ENCODE measurements around the gene PLEKHG5. TPM values are rescaled to one million over a fixed set of nuclear protein-coding genes. Genes with fewer than 3 reads are reported as not detected.

PLEKHG5 gene
- total RNA-seq, 3 donors from 2014 or later = 7.0 to 12.0 (median 11.8) TPM

- Histone ChIP-seq H3K27me3 (no peaks in the 10 kb centered on the region), H3K27ac (no peak overlapping the region), H3K4me1 (no peaks in the 10 kb centered on the region), H3K4me3 (no peak overlapping the region), H3K9me3 (no peaks in the 10 kb centered on the region), H3K36me3 (no peaks in the 10 kb centered on the region)
- TF ChIP-seq POLR2A (IDR thresholded peaks at IDR 0.05) (no peak), POLR2AphosphoS5 (IDR thresholded peaks at IDR 0.05) (no peak)
- TF ChIP-seq, protein P1, sequence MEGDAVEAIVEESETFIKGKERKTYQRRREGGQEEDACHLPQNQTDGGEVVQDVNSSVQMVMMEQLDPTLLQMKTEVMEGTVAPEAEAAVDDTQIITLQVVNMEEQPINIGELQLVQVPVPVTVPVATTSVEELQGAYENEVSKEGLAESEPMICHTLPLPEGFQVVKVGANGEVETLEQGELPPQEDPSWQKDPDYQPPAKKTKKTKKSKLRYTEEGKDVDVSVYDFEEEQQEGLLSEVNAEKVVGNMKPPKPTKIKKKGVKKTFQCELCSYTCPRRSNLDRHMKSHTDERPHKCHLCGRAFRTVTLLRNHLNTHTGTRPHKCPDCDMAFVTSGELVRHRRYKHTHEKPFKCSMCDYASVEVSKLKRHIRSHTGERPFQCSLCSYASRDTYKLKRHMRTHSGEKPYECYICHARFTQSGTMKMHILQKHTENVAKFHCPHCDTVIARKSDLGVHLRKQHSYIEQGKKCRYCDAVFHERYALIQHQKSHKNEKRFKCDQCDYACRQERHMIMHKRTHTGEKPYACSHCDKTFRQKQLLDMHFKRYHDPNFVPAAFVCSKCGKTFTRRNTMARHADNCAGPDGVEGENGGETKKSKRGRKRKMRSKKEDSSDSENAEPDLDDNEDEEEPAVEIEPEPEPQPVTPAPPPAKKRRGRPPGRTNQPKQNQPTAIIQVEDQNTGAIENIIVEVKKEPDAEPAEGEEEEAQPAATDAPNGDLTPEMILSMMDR (IDR thresholded peaks at IDR 0.05) = no peak
- no peak for DNase-seq (ENCODE audit: low spot score in 2 of 2)
- intact Hi-C loops (cut with DNase I; ENCODE audit: low total_unique reads) = loop anchor here (10.0 kb wide), 1 partner anchor 50 kb away; no protein-coding TSS in a partner anchor
Observed at GRCh38 chr1:6534248-6534822, 42.9 kb upstream of the PLEKHG5 start.

DNA sequence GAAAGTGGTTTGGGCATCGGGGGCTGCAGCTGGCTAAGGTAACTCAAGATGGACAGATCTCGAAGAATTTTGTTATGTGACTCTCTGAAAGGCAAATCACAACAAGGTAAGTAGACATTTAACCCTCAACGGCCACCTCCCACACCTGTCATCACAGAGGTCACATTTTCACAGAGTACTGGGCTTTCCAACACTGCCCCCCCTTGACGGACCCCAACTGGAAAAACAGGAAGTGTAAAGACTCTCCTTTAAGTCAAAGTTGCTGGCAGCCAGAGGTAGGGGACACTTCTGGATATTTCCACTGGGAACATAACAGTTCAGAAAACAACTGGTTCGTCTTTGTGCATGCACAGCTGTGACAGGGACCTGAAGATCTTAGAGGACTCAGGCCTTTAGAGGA lies 40.5 kb upstream of the PLEKHG5 start:
- DNase-seq (ENCODE audit: low spot score in 2 of 2) = no peak

DNA sequence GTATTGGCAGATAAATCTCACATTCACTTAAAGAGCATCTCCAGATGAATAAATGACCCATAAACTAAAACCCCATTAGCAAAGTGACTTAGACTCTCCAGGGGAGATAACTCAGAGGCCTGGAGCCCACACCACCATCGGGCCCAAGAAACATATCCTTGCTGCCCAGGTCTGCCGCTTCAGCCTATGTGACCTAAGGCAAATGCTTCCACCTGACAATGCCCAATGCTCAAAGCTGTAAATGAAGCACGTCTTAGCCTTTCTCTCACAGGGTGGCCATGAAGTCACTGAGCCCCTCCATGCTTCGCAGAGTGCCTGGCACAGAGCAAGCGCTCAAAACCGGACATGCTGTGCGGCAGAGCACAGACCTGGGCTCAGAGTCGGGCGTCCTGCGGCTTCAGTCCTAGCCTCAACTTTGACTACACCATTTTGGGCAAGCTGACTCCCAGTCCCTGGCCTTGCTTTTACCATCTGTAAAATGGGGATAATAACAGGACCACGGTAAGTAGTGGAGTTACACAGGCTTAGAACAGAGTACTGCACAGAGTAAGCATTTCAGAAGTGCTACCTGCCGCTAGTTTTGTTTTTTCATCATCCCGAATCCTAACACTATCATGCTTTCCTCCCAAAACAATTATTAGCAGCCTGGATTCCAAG lies 39.2 kb upstream of the PLEKHG5 start:
- no peaks in the 10 kb centered on the region for H3K9me3 ChIP-seq
- no peaks in the 10 kb centered on the region for H3K27me3 ChIP-seq
- no peak overlapping the region for H3K4me3 ChIP-seq
- intact Hi-C loops (cut with DNase I; ENCODE audit: low total_unique reads) = loop anchor here (10.0 kb wide), 1 partner anchor 46 kb away; no protein-coding TSS in a partner anchor
- H3K27ac ChIP-seq = no peak overlapping the region
- no peak for DNase-seq (ENCODE audit: low spot score in 2 of 2)
- TF ChIP-seq POLR2A (IDR thresholded peaks at IDR 0.05) = no peak
- no peak for TF ChIP-seq POLR2AphosphoS5 (IDR thresholded peaks at IDR 0.05)
- TF ChIP-seq, protein P1 (IDR thresholded peaks at IDR 0.05) = no peak
- no peaks in the 10 kb centered on the region for H3K36me3 ChIP-seq
- H3K4me1 ChIP-seq = no peaks in the 10 kb centered on the region

More for the DNA sequence above, 40.5 kb upstream of the PLEKHG5 start:
- intact Hi-C loops (cut with DNase I; ENCODE audit: low total_unique reads) = loop anchor here (10.0 kb wide), 1 partner anchor 47 kb away; no protein-coding TSS in a partner anchor
- H3K4me3 ChIP-seq = no peak overlapping the region
- no peaks in the 10 kb centered on the region for H3K27me3 ChIP-seq
- no peaks in the 10 kb centered on the region for H3K4me1 ChIP-seq
- no peaks in the 10 kb centered on the region for H3K36me3 ChIP-seq
- H3K27ac ChIP-seq = no peak overlapping the region
- no peaks in the 10 kb centered on the region for H3K9me3 ChIP-seq
- TF ChIP-seq POLR2A (IDR thresholded peaks at IDR 0.05) = no peak
- TF ChIP-seq, protein P1 (IDR thresholded peaks at IDR 0.05) = no peak
- TF ChIP-seq POLR2AphosphoS5 (IDR thresholded peaks at IDR 0.05) = no peak

DNA sequence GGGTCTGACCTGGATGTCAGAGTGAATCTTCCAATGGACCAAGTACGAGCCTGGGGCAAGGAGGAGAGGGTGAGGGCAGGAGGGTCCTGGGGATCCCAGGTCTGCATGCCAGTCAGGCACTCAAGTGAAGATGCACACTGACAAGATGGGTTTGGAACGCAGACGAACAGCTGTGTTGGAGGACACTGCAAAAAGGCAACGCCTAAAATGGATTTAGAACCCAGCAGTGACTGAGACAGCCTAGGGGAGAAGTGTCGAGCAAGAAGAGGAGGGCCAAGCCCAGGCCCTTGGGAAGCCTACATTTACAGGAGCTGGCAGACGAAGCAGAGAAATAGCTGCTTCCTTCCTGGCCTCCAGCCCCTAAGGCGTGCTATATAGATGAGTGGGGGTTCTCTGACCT lies 37.0 kb upstream of the PLEKHG5 start:
- H3K4me1 ChIP-seq = no peaks in the 10 kb centered on the region
- no peak overlapping the region for H3K4me3 ChIP-seq
- no peaks in the 10 kb centered on the region for H3K9me3 ChIP-seq
- no peaks in the 10 kb centered on the region for H3K27me3 ChIP-seq
- intact Hi-C loops (cut with DNase I; ENCODE audit: low total_unique reads) = no loop called here
- H3K27ac ChIP-seq = no peak overlapping the region
- no peak for DNase-seq (ENCODE audit: low spot score in 2 of 2)
- no peaks in the 10 kb centered on the region for H3K36me3 ChIP-seq
- no peak for TF ChIP-seq POLR2AphosphoS5 (IDR thresholded peaks at IDR 0.05)
- TF ChIP-seq POLR2A (IDR thresholded peaks at IDR 0.05) = no peak
- TF ChIP-seq, protein P1 (IDR thresholded peaks at IDR 0.05) = no peak

DNA sequence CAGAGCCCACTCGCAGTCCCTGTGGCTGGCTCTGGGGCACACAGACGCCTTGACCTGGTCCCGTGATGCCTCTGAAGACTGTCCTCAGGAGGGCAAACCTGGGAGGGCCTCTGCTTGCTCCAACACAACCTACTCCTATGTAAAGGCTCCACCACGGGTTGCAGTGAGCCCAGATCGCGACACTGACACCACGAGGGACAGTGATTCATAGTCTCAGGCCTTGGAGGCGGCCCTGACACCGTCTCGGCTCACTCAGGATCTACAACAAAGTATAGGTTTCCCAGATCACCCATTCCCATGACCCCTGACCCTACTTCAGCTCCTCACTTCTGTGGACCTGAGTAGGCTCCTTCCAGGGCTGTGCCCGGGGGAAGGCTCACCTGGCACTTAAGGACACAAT lies 34.8 kb upstream of the PLEKHG5 start:
- Histone ChIP-seq H3K4me1 (no peaks in the 10 kb centered on the region), H3K27me3 (no peaks in the 10 kb centered on the region), H3K9me3 (no peaks in the 10 kb centered on the region), H3K4me3 (no peak overlapping the region), H3K27ac (no peak overlapping the region), H3K36me3 (no peaks in the 10 kb centered on the region)
- intact Hi-C loops (cut with DNase I; ENCODE audit: low total_unique reads) = no loop called here
- TF ChIP-seq POLR2AphosphoS5 (IDR thresholded peaks at IDR 0.05) (no peak), POLR2A (IDR thresholded peaks at IDR 0.05) (no peak)
- TF ChIP-seq, protein P1 (IDR thresholded peaks at IDR 0.05) = no peak
- DNase-seq (ENCODE audit: low spot score in 2 of 2) = no peak
